GM19395 (cell line): Measurements from ENCODE around the gene C3orf22.
"Not testable (repeated sequence)": the region's sequence is repeated elsewhere in the genome, so short reads cannot be mapped to it uniquely, and the experiment has no call there.

ENCODE experiments used
- ATAC-seq: cut with Tn5 transposase; IDR thresholded peaks from one replicate; pipeline ENCODE4 v1.9.1; 2021; ENCODE audit warnings: mild to moderate bottlenecking, moderate library complexity; ENCODE audit not compliant: unreplicated experiment

The C3orf22 gene

GRCh38 chr3:126558336-126559071, at the start of gene C3orf22:
Gene C3orf22, minus strand, starts transcription at chr3:126558932. Its CDS starts 5,542 bp downstream, at chr3:126553390.
- no peak for ATAC-seq

GRCh38 chr3:126607214-126607908, 48.6 kb upstream of the C3orf22 start:
- ATAC-seq, result no peak

GRCh38 chr3:126606001-126606400, 47.3 kb upstream of the C3orf22 start:
- no peak for ATAC-seq

GRCh38 chr3:126604691-126605090, 46.0 kb upstream of the C3orf22 start:
- no peak for ATAC-seq

- ATAC-seq, result no peak
Observed at GRCh38 chr3:126599101-126599500, 40.4 kb upstream of the C3orf22 start.

- ATAC-seq, result not testable (repeated sequence)
Observed at GRCh38 chr3:126595479-126595878, 36.7 kb upstream of the C3orf22 start.

GRCh38 chr3:126591515-126591914, 32.8 kb upstream of the C3orf22 start:
- ATAC-seq, result not testable (repeated sequence)

- no peak for ATAC-seq
Observed at GRCh38 chr3:126582311-126582710, 23.6 kb upstream of the C3orf22 start.

GRCh38 chr3:126581569-126581968, 22.8 kb upstream of the C3orf22 start:
- no peak for ATAC-seq

- ATAC-seq, result no peak
Observed at GRCh38 chr3:126580746-126581145, 22.0 kb upstream of the C3orf22 start.

- no peak for ATAC-seq
Observed at GRCh38 chr3:126578702-126579101, 20.0 kb upstream of the C3orf22 start.

- ATAC-seq, result no peak
Observed at GRCh38 chr3:126577261-126577660, 18.5 kb upstream of the C3orf22 start.

- no peak for ATAC-seq
Observed at GRCh38 chr3:126573492-126574117, 14.9 kb upstream of the C3orf22 start.

- ATAC-seq, result no peak
Observed at GRCh38 chr3:126571078-126571477, 12.3 kb upstream of the C3orf22 start.

GRCh38 chr3:126570103-126570541, 11.4 kb upstream of the C3orf22 start:
- ATAC-seq, result no peak

- no peak for ATAC-seq
Observed at GRCh38 chr3:126569390-126569975, 10.8 kb upstream of the C3orf22 start.

- ATAC-seq, result no peak
Observed at GRCh38 chr3:126568776-126569342, 10.1 kb upstream of the C3orf22 start.

- no peak for ATAC-seq
Observed at GRCh38 chr3:126567696-126568438, 9.1 kb upstream of the C3orf22 start.

GRCh38 chr3:126562737-126563276, 4.1 kb upstream of the C3orf22 start:
- ATAC-seq, result no peak

GRCh38 chr3:126557761-126558160, 971 bp downstream of the C3orf22 start:
- ATAC-seq, result no peak
